Mesodermal cell (in vitro differentiated cells): ENCODE results near the gene USHBP1.

Experiments used
- H3K27ac ChIP-seq: 2 replicates; pipeline ENCODE4 v1.7.0; 2013; ENCODE audit warnings: mild to moderate bottlenecking, low read depth, low read length, moderate library complexity; ENCODE audit not compliant: severe bottlenecking
- H3K36me3 ChIP-seq: 2 replicates; pipeline ENCODE4 v1.7.1; 2013; ENCODE audit warnings: mild to moderate bottlenecking, low read length, moderate library complexity; ENCODE audit not compliant: control insufficient read depth, insufficient read depth
- H3K4me1 ChIP-seq: one replicate; pipeline ENCODE4 v1.7.1; 2013; ENCODE audit warnings: mild to moderate bottlenecking, low read length; ENCODE audit not compliant: insufficient read depth, control insufficient read depth, poor library complexity, severe bottlenecking
- H3K4me3 ChIP-seq: 2 replicates; pipeline ENCODE4 v1.7.0; 2013; ENCODE audit warnings: low read length, control low read depth, mild to moderate bottlenecking; ENCODE audit not compliant: insufficient read depth, poor library complexity, severe bottlenecking; ENCODE audit errors: extremely low read depth
- H3K9me3 ChIP-seq: 2 replicates; pipeline ENCODE4 v1.7.1; 2013; ENCODE audit warnings: mild to moderate bottlenecking, low read length, moderate library complexity; ENCODE audit not compliant: control insufficient read depth
- WGBS, 2 experiments: methylation state at CpG; one replicate each; pipeline ENCODE4 v1.1.5; 2013; ENCODE audit warnings: missing lambda C conversion rate in 2 of 2; ENCODE audit not compliant: insufficient coverage in 2 of 2; 5-methylcytosine and 5-hydroxymethylcytosine counted together

Gene USHBP1

DNA sequence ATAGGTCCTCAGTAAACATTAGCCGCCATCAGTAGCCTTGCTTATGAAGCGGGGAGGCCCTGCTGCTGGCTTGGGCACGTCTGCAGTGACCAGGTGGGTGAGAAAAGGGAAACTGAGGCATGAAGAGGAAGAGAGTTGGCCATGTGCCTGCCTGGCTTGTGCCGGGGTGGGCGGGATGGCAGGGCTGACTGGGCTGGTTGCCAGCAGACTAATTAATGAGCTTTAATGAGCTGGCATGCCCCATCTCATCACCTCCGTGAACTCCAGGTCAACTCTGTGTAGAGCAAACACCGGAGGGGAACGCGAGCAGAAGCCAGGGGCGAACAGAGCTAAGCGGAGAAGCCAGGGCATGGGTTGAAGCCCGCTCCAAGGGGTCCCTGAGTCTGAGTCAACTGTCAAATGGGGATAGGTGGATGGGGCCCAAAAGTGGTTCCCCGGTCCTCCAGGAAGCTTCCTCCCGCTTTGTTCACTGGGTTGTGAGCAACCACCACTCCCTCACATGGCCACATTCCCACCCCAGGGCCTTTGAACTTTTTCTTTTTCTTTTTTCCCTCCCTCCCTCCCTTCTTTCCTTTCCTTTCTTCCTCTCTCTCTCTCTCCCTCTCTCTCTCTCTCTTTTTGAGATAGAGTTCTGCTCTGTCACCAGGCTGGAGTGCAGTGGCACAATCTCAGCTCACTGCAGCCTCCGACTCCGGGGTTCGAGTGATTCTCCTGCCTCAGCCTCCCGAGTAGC, 27.6 kb downstream of the USHBP1 start:
- Histone ChIP-seq H3K4me1 (peaks cover 16% of the 10 kb centered on the region), H3K9me3 (no peaks in the 10 kb centered on the region), H3K36me3 (peaks cover 71% of the 10 kb centered on the region), H3K4me3 (no peak overlapping the region), H3K27ac (peak overlapping the region; percentile 36)
- WGBS, 2 experiments = 97 to 99% methylated on average over 15 to 17 of the region's 18 CpGs

- H3K4me3 ChIP-seq = peak overlapping the region; percentile 44
- WGBS, 2 experiments = 0% methylated on average over 5 of the region's 27 CpGs; no CpG with 5 or more reads in 1 of the 2 experiments
Measured at GRCh38 chr19:17235971-17236777, 28.4 kb downstream of the USHBP1 start.

DNA sequence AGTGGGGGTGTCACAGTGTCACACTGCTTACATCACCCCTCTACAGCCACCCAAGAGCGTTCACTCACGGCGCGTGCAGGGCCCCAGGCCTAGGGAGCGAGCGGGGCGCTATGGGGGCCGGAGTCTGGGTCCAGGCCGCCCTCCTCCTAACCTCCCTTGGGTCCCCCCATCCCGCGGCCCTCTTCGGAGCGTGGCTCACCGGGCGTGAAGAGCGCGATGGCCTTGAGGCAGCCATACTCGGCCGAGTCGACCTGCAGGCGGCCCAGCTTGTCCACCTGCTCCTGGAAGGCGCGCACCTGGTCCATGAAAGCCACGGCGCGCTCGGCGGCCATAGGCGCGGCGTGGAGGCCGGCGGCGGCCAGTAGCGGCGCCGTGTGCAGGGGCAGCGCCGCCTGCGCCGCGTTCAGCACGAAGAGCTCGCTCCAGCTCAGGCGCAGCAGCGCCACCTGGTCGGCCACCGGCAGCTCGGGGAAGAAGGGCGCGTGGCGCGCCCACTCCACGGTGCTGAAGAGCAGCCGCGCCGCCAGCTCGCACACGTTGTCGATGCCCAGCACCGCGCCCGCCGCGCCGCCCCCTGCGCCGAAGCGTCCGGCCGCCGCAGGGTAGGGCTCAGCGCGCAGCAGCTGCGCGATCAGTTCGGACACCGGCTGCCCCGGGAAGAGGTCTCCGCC, 29.1 kb downstream of the USHBP1 start:
- Histone ChIP-seq H3K36me3 (peaks cover 75% of the 10 kb centered on the region), H3K4me1 (peaks cover 16% of the 10 kb centered on the region), H3K4me3 (peak overlapping the region; percentile 44), H3K9me3 (no peaks in the 10 kb centered on the region), H3K27ac (peak overlapping the region; percentile 67)
- 2 to 3% methylated on average over 58 to 70 of the region's 80 CpGs for WGBS, 2 experiments

More at GRCh38 chr19:17235971-17236777, 28.4 kb downstream of the USHBP1 start:
- H3K27ac ChIP-seq = peak overlapping the region; percentile 67
- peaks cover 16% of the 10 kb centered on the region for H3K4me1 ChIP-seq
- H3K36me3 ChIP-seq = peaks cover 76% of the 10 kb centered on the region
- no peaks in the 10 kb centered on the region for H3K9me3 ChIP-seq

GRCh38 chr19:17234911-17235299, 29.6 kb downstream of the USHBP1 start:
- Histone ChIP-seq H3K27ac (peak overlapping the region; percentile 67), H3K9me3 (no peaks in the 10 kb centered on the region), H3K4me1 (peaks cover 16% of the 10 kb centered on the region), H3K36me3 (peaks cover 69% of the 10 kb centered on the region), H3K4me3 (peak overlapping the region; percentile 44)
- WGBS, 2 experiments = 5 to 8% methylated on average over 4 to 6 of the region's 11 CpGs

DNA sequence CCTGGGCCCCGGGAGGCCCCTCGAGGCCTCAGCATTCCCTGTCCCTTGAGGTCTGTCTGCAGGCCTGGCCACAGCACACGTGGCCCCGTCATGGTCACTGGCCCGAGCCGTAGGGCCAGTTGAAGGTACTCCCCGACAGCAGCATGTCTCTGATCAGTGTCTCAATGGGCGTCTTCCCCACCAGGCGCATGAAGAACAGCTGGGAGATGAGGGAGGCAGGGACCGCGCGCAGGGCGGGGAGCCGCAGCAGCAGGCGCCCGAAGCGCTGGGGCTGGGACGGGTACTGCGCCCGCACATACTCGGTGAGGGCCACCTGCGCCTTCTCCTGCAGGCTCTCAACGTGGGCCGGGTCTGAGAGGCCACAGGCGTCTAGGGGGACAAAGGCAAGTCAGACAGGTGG, 32.3 kb downstream of the USHBP1 start:
- Histone ChIP-seq H3K27ac (no peak overlapping the region), H3K36me3 (peaks cover 52% of the 10 kb centered on the region), H3K9me3 (no peaks in the 10 kb centered on the region), H3K4me3 (no peak overlapping the region), H3K4me1 (peaks cover 19% of the 10 kb centered on the region)
- 96 to 97% methylated on average over 10 to 25 of the region's 25 CpGs for WGBS, 2 experiments

- Histone ChIP-seq H3K36me3 (peaks cover 40% of the 10 kb centered on the region), H3K4me1 (peaks cover 10% of the 10 kb centered on the region), H3K4me3 (no peak overlapping the region), H3K9me3 (no peaks in the 10 kb centered on the region), H3K27ac (no peak overlapping the region)
- WGBS, 2 experiments = 87 to 91% methylated on average over 3 of the region's 3 CpGs
Measured at GRCh38 chr19:17229890-17230289, 34.7 kb downstream of the USHBP1 start.

DNA sequence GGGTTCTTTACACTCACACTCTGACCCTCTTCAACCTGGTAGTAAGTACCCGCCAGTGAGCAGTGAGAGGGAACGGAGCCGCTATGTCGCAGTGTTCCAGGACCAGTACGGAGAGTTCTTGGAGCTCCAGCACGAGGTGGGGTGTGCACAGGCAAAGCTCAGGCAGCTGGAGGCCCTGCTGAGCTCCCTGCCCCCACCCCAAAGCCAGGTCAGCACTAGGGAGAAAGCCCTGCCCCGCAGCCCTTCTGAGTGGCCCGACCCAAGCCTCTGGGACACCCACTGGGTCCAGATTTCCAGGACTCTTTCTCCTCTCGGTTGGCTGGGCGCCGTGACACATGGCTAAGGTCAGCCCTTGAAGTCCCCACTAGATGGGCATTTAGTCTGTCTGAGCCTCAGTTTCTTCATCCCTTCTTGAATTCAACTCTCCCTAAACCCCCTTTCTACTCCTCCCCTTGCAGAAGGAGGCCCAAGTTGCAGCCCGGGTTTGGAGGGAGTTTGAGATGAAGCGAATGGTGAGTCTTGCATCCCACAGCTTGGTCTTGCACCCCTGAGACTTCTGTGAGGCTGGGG, 36.7 kb downstream of the USHBP1 start:
- 75 to 76% methylated on average over 11 to 12 of the region's 13 CpGs for WGBS, 2 experiments
- Histone ChIP-seq H3K27ac (no peak overlapping the region), H3K4me1 (peaks cover 3% of the 10 kb centered on the region), H3K4me3 (no peak overlapping the region), H3K9me3 (no peaks in the 10 kb centered on the region), H3K36me3 (peaks cover 24% of the 10 kb centered on the region)

- H3K4me3 ChIP-seq = peak within 1 kb of the TSS; percentile 65
- peak within 1 kb of the TSS; percentile 92 for H3K27ac ChIP-seq
- H3K36me3 ChIP-seq = peaks cover 7% of the 10 kb centered on the region
- H3K4me1 ChIP-seq = peaks cover 3% of the 10 kb centered on the region
- H3K9me3 ChIP-seq = no peaks in the 10 kb centered on the region
- 0 to 1% methylated on average over 64 to 68 of the region's 90 CpGs for WGBS, 2 experiments
Measured at GRCh38 chr19:17226002-17226933, 38.3 kb downstream of the USHBP1 start, which contains the start of gene OCEL1. Gene OCEL1, plus strand, starts transcription at chr19:17226226. Its CDS starts 22 bp downstream, at chr19:17226248.

DNA sequence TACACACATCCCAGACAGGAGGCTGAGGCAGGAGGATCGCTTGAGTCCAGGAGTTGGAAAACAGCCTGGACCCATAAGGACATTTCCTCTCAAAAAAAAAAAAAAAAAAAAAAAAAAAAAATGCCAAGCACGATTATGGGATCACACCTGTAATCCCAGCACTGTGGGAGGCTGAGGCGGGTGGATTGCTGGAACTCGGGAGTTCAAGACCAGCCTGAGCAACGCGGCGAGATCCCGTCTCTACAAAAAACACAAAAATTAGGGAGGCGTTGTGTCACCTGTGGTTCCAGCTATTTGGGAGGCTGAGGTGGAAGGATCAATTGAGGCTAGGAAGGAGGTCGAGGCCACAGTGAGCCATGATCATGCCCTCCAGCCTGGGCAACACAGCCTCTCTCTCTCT, 39.5 kb downstream of the USHBP1 start:
- H3K9me3 ChIP-seq = no peaks in the 10 kb centered on the region
- peaks cover under 1% of the 10 kb centered on the region for H3K36me3 ChIP-seq
- H3K4me1 ChIP-seq = peaks cover 6% of the 10 kb centered on the region
- no peak overlapping the region for H3K4me3 ChIP-seq
- H3K27ac ChIP-seq = no peak overlapping the region
- 93 to 98% methylated on average over 5 to 8 of the region's 10 CpGs for WGBS, 2 experiments
